NCI-H2196 (cell line): ENCODE measurements around the gene ABCC1.
"Not testable (repeated sequence)": the region's sequence is repeated elsewhere in the genome, so short reads cannot be mapped to it uniquely, and the experiment has no call there.

Source experiments
- DNase-seq: peaks from one replicate; lab custom pipeline; 2025; ENCODE audit not compliant: unreplicated experiment; lab: John Stamatoyannopoulos, UW

ABCC1 gene

GRCh38 chr16:15949210-15950160 lies at the start of gene ABCC1:
Gene ABCC1 (plus strand): TSS chr16:15949616. CDS start chr16:15949752, 136 bp downstream.
- DNase-seq = peak; percentile 45

GRCh38 chr16:15900357-15900756 lies 49.1 kb upstream of the ABCC1 start:
- DNase-seq = no peak

DNA sequence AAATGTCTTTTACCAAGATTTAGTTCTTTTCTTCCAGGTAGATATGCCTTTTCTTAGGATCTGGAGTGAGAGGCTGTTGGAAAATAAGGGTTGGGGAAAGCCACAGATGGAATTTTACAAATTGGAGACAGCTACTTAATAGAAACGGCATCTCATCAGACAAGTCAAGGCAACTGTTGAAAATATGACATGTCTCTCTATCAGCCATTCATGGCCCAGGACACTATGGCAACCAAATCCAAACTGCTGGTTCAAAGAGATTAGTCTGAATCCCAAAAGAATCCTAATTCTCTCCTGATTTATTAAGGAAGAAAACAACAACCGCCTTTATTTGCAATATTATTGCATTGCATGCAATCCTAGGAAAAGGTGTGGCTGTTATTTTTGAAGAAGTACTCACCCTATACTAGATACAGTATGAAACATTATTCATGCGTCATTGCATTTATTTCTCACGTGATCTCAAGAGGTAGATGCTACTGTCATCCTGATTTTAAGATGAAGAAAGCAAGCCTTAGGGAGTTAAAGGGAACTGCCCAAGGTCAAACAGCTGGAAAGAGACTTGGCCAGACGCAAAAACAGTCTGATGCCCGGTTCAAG lies 48.4 kb upstream of the ABCC1 start:
- no peak for DNase-seq

GRCh38 chr16:15903960-15904359 lies 45.5 kb upstream of the ABCC1 start:
- DNase-seq = no peak

DNA sequence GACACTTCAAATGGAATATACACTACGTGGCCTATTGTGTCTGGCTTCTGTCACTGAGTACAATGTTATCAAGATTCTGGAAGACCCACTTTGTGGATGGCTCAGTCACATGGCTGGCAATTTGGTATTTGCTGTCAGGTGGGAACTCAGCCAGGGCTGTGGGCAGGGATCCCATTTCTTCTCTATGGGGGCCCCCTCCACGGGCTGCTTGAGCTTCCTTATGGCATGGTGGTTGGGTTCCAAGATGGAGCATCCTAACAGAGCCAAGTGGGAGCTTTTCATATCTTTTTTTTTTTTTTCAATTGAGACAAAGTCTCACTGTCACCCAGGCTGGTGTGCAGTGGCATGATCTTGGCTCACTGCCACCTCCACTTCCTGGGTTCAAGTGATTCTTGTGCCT lies 43.0 kb upstream of the ABCC1 start:
- no peak for DNase-seq

DNA sequence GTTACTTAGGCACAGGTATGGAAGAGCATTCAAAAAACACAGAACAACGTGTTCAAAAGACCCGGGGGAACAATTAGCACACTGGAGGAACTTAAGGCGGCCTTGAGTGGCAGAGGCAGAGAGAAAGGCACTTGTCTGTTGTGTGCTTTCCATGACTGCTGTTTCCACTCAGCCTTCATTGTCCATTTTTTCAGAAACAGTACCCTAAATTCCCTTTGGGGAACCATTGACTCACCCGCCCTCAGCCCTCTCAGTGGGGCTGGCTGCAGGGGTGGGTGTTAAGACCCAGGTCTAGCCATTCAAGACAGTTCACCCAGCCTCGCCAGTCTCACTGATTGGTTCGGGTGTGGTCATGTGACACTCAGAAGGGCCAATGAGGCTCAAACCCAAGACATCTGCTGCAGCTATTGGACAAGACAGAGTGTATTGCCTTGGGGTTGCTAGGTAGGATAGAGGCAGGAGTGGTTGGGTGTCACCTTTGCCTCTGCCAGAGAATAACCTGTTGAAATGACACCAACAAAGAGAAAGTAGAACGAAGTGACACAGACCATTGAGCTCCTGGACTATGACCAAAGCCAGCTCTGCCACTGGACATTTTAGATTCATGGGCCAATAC lies 41.4 kb upstream of the ABCC1 start:
- DNase-seq = peak; percentile 29

- no peak for DNase-seq
Measured at GRCh38 chr16:15911198-15911597, 38.2 kb upstream of the ABCC1 start.

- no peak for DNase-seq
Measured at GRCh38 chr16:15913046-15913698, 36.2 kb upstream of the ABCC1 start.

DNA sequence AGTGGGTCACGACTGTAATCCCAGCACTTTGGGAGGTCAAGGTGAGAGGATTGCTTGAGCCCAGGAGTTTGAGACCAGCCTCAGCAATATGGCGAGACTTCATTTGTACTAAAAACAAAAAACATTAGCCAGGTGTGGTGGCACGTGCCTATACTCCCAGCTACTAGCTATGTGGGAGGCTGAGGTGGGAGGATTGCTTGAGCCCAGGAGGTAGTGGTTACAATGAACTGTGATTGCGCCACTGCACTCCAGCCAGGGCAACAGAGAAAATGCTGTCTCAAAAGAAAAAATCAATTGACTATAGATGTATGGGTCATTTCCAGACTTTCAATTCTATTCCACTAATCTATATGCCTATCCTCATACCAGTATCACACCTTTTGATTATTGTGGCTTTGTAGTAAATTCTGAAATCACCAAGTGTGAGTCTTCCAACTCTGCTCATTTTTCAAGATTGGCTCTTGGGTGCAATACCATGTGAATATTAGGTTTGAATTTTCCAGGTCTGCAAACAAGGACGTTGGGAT lies 33.8 kb upstream of the ABCC1 start:
- no peak for DNase-seq

DNA sequence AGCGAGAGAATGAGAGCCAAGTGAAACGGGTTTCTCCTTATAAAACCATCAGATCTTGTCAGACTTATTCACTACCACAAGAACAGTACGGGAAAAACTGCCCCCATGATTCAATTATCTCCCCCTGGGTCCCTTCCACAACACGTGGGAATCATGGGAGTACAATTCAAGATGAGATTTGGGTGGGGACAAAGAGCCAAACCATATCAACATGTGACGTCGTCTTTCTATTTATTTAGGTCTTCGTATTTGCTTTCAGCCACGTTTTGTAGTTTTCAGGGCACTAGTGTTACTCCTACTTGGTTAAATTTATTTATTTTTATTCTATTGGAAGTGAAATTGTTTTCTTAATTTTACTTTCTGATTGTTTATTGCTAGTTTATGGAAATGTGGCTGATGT lies 33.1 kb upstream of the ABCC1 start:
- no peak for DNase-seq

DNA sequence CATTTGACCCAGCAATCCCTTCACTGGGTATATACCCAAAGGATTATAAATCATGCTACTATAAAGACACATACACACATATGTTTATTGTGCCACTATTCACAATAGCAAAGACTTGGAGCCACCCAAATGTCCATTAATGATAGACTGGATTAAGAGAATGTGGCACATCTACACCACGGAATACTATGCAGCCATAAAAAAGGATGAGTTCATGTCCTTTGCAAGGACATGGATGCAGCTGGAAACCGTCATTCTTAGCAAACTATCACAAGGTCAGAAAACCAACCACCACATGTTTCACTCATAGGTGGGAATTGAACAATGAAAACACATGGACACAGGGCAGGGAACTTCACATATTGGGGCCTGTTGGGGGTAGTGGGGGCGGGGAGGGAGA lies 31.1 kb upstream of the ABCC1 start:
- DNase-seq = not testable (repeated sequence)

DNA sequence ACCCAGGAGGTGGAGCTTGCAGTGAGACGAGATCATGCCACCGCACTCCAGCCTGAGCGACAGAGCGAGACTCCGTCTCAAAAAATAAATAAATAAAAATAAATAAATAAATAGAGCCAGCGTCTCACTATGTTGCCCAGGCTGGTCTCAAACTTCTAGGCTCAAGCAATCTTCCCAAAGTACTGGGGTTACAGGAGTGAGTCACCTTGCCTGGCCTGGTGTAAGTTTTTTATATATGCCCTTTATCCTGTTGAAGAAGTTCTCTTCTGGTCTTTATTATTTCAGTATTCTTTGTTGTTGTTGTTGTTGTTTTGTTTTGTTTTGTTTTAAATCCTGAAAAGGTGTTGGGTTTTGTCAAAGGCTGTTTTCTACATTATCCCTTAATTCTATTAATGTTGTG lies 30.1 kb upstream of the ABCC1 start:
- DNase-seq = no peak

DNA sequence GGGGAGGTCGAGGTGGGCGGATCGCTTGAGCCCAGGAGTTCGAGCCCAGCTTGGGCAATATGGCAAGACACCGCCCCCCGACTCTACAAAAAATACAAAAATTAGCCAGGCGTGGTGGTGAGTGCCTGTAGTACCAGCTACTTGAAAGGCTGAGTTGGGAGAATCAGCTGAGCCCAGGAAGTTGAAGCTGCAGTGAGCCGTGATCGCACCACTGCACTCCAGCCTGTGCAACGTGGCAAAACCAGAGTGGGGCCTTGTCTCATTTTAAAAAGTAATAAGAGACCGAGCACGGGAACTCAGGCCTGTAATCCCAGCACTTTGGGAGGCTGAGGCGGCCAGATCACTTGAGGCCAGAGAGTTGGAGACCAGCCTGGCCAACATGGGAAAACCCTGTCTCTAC lies 24.4 kb upstream of the ABCC1 start:
- no peak for DNase-seq

GRCh38 chr16:15925631-15926030 lies 23.8 kb upstream of the ABCC1 start:
- DNase-seq = no peak

GRCh38 chr16:15928261-15929104 lies 20.9 kb upstream of the ABCC1 start:
- DNase-seq = no peak

GRCh38 chr16:15932939-15933338 lies 16.5 kb upstream of the ABCC1 start:
- no peak for DNase-seq

GRCh38 chr16:15933781-15934180 lies 15.6 kb upstream of the ABCC1 start:
- no peak for DNase-seq

GRCh38 chr16:15934991-15935390 lies 14.4 kb upstream of the ABCC1 start:
- DNase-seq = no peak

DNA sequence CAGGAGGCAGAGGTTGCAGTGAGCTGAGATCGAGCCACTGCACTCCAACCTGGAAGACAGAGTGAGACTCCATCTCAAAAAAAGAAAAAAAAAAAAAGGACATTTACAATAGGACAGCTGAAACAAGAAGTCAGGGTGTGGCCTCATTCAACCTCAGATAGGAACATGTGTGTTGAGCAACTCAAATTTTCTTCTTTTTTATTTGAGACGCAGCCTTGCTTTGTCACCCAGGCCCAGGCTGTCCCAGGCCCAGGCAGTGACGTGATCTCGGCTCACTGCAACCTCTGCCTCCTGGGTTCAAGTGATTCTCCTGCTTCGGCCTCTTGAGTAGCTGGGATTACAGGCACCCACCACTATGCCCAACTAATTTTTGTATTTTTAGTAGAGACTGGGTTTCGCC lies 12.6 kb upstream of the ABCC1 start:
- not testable (repeated sequence) for DNase-seq

- DNase-seq = no peak
Measured at GRCh38 chr16:15942931-15943690, 6.3 kb upstream of the ABCC1 start.
